Esophagus muscularis mucosa (tissue), 4 donors: ENCODE data around the gene AGPAT4. TPM values are rescaled to one million over a fixed set of nuclear protein-coding genes. Genes with fewer than 3 reads are reported as not detected.
"Not testable (repeated sequence)": the region's sequence is repeated elsewhere in the genome, so short reads cannot be mapped to it uniquely, and the experiment has no call there.

ENCODE experiments used
- DNase-seq: peaks from one replicate; pipeline ENCODE4 v3.0.0-alpha.2; 2017; ENCODE audit errors: extremely low spot score
- H3K27ac ChIP-seq, 4 donors: fragments of 200-600 bp; sonication (generic); replicated peaks in 1 of 4; 1 replicate in 3 of 4; 2 replicates in 1 of 4; pipeline ENCODE4 v1.5.1; 2016 to 2019; ENCODE audit warnings: mild to moderate bottlenecking in 1 of 4
- H3K27me3 ChIP-seq, 4 donors: fragments of 200-600 bp; sonication (generic); one replicate each; pipeline versions ENCODE4 v1.5.1 to v1.6.0; 2016 to 2019
- H3K36me3 ChIP-seq, 4 donors: fragments of 200-600 bp; sonication (generic); one replicate each; pipeline ENCODE4 v1.5.1; 2016 to 2019
- H3K4me1 ChIP-seq, 4 donors: fragments of 200-600 bp; sonication (generic); one replicate each; pipeline ENCODE4 v1.5.1; 2016 to 2019
- H3K4me3 ChIP-seq, 4 donors: fragments of 200-600 bp; sonication (generic); 1 replicate in 2 of 4; 2 replicates in 2 of 4; pipeline ENCODE4 v1.5.1; 2016 to 2019; ENCODE audit warnings: mild to moderate bottlenecking in 4 of 4, moderate library complexity in 1 of 4
- H3K9me3 ChIP-seq, 4 donors: fragments of 200-600 bp; sonication (generic); 1 replicate in 3 of 4; 2 replicates in 1 of 4; pipeline ENCODE4 v1.5.1; 2016 to 2019
- CTCF ChIP-seq, 3 experiments: fragments of 200-600 bp in 2 of 3; fragments of 450-650 bp in 1 of 3; sonication (generic) in 2 of 3; IDR thresholded peaks; one replicate each; pipeline ENCODE4 v1.5.1; 2017 to 2019; ENCODE audit warnings: antibody characterized with exemption in 3 of 3, mild to moderate bottlenecking in 2 of 3, moderate library complexity in 1 of 3
- EP300 ChIP-seq: sonication (generic); formaldehyde crosslinking; IDR thresholded peaks from one replicate; pipeline ENCODE4 v1.6.1; 2017; ENCODE audit warnings: antibody characterized with exemption
- POLR2A ChIP-seq: fragments of 450-650 bp; IDR thresholded peaks from one replicate; pipeline ENCODE4 v1.6.1; 2017; ENCODE audit warnings: antibody characterized with exemption, moderate library complexity, mild to moderate bottlenecking, low read depth
- POLR2AphosphoS5 ChIP-seq, 2 donors: sonication (generic); formaldehyde crosslinking; IDR thresholded peaks; one replicate each; pipeline ENCODE4 v1.6.1; 2017; ENCODE audit warnings: antibody characterized with exemption in 2 of 2
- WGBS: methylation state at CpG from one replicate; pipeline ENCODE4 v1.1.5; 2018; 5-methylcytosine and 5-hydroxymethylcytosine counted together
- intact Hi-C: fragments of 100-400 bp; cut with DNase I; formaldehyde crosslinking; loops from one replicate; pipeline ENCODE4 v1.15.1; 2023
- total RNA-seq, 4 donors: library from RNA; depleted of rRNA; stranded (reverse); fragments of >200 nt; gene quantifications; one replicate each; pipeline versions ENCODE4 v1.1.0 to v1.2.1, GENCODE V29; 2016

Gene AGPAT4
- total RNA-seq, 4 donors from 2014 or later: 7.9 to 12.6 (median 10.0) TPM

- no peak overlapping the region for H3K4me3 ChIP-seq
- peaks cover 0 to 12% (median 8%) of the 10 kb centered on the region in 4 donors for H3K9me3 ChIP-seq
- no peaks in the 10 kb centered on the region for H3K27me3 ChIP-seq
- no peak for DNase-seq
- intact Hi-C loops: no loop called here
- no peak for TF ChIP-seq CTCF (IDR thresholded peaks at IDR 0.05)
- TF ChIP-seq POLR2A: no peak
- no peak for TF ChIP-seq EP300
- no peak for TF ChIP-seq POLR2AphosphoS5 (IDR thresholded peaks at IDR 0.05)
- H3K4me1 ChIP-seq: peaks cover 0 to 11% (median 0%) of the 10 kb centered on the region in 4 donors
- WGBS: 95% methylated on average over 2 of the region's 2 CpGs
- peaks cover 0 to 51% (median 29%) of the 10 kb centered on the region in 4 donors for H3K36me3 ChIP-seq
- no peak overlapping the region for H3K27ac ChIP-seq
Measured at GRCh38 chr6:161128230-161128629, 145.6 kb downstream of the AGPAT4 start.

GRCh38 chr6:161127071-161127740 lies 146.7 kb downstream of the AGPAT4 start:
- peaks cover 0 to 43% (median 21%) of the 10 kb centered on the region in 4 donors for H3K36me3 ChIP-seq
- TF ChIP-seq EP300: no peak
- no peak for TF ChIP-seq POLR2A
- no peak for TF ChIP-seq CTCF (IDR thresholded peaks at IDR 0.05)
- no peak for TF ChIP-seq POLR2AphosphoS5 (IDR thresholded peaks at IDR 0.05)
- WGBS: 67% methylated on average over 1 of the region's 7 CpGs
- no peak for DNase-seq
- intact Hi-C loops: no loop called here
- H3K27ac ChIP-seq: no peak overlapping the region
- H3K4me1 ChIP-seq: peaks cover 0 to 11% (median 0%) of the 10 kb centered on the region in 4 donors
- peaks cover 0 to 19% (median 14%) of the 10 kb centered on the region in 4 donors for H3K9me3 ChIP-seq
- no peak overlapping the region for H3K4me3 ChIP-seq
- H3K27me3 ChIP-seq: no peaks in the 10 kb centered on the region

- intact Hi-C loops: no loop called here
- Histone ChIP-seq H3K27ac (no peak overlapping the region), H3K4me3 (no peak overlapping the region), H3K4me1 (peaks cover 0 to under 1% (median 0%) of the 10 kb centered on the region in 4 donors), H3K36me3 (peaks cover 0 to 47% (median 22%) of the 10 kb centered on the region in 4 donors), H3K9me3 (peaks cover 0 to 19% (median 14%) of the 10 kb centered on the region in 4 donors), H3K27me3 (no peaks in the 10 kb centered on the region)
- 87% methylated on average over 2 of the region's 2 CpGs for WGBS
- TF ChIP-seq POLR2A: no peak
- no peak for TF ChIP-seq EP300
- no peak for TF ChIP-seq POLR2AphosphoS5 (IDR thresholded peaks at IDR 0.05)
- TF ChIP-seq CTCF (IDR thresholded peaks at IDR 0.05): no peak
- DNase-seq: no peak
Measured at GRCh38 chr6:161125591-161125990, 148.3 kb downstream of the AGPAT4 start.

DNA sequence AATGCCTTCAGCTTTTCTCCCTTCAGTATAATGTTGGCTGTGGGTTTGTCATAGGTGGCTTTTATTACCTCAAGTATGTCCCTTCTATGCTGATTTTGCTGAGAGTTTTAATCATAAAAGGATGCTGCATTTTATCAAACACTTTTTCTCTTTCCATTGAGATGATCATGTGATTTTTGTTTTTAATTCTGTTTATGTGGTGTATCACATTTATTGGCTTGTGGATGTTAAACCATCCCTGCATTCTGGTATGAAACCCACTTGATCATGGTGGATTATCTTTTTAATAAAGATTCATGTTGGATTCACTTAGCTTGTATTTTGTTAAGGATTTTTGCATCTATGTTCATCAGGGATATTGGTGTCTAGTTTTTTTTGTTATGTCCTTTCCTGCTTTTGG lies 150.5 kb downstream of the AGPAT4 start:
- peaks cover 0 to 50% (median 27%) of the 10 kb centered on the region in 4 donors for H3K36me3 ChIP-seq
- H3K4me3 ChIP-seq, H3K27ac ChIP-seq, DNase-seq, H3K27me3 ChIP-seq, intact Hi-C loops, H3K4me1 ChIP-seq: not testable (repeated sequence)
- peaks cover 0 to 30% (median 19%) of the 10 kb centered on the region in 4 donors for H3K9me3 ChIP-seq

- DNase-seq: no peak
- 98% methylated on average over 2 of the region's 2 CpGs for WGBS
- Histone ChIP-seq H3K4me3 (no peak overlapping the region), H3K9me3 (peaks cover 0 to 15% (median 8%) of the 10 kb centered on the region in 4 donors), H3K4me1 (no peaks in the 10 kb centered on the region), H3K27ac (no peak overlapping the region), H3K36me3 (peaks cover 16 to 84% (median 56%) of the 10 kb centered on the region in 4 donors), H3K27me3 (no peaks in the 10 kb centered on the region)
- TF ChIP-seq POLR2AphosphoS5 (IDR thresholded peaks at IDR 0.05) (no peak), CTCF (IDR thresholded peaks at IDR 0.05) (no peak), EP300 (no peak)
- intact Hi-C loops: no loop called here
Measured at GRCh38 chr6:161117942-161118341, 155.9 kb downstream of the AGPAT4 start.
